Endodermal cell (in vitro differentiated cells): ENCODE data around the gene TCTN2. TPM values are rescaled to one million over a fixed set of nuclear protein-coding genes. Genes with fewer than 3 reads are reported as not detected.

Source experiments
- DNase-seq: peaks from one replicate; pipeline ENCODE4 v3.0.0-alpha.2; 2017
- H3K27ac ChIP-seq: 2 replicates; pipeline ENCODE4 v1.5.1; 2013; ENCODE audit warnings: mild to moderate bottlenecking, low read depth, low read length, moderate library complexity
- H3K27me3 ChIP-seq: 2 replicates; pipeline ENCODE4 v1.6.1; 2013; ENCODE audit warnings: mild to moderate bottlenecking, low read length, moderate library complexity; ENCODE audit not compliant: insufficient read depth, control insufficient read depth, poor library complexity, severe bottlenecking
- H3K36me3 ChIP-seq: 2 replicates; pipeline ENCODE4 v1.7.0; 2013; ENCODE audit warnings: mild to moderate bottlenecking, low read length, moderate library complexity; ENCODE audit not compliant: control insufficient read depth, insufficient read depth
- H3K4me1 ChIP-seq: one replicate; pipeline ENCODE4 v1.7.0; 2013; ENCODE audit warnings: low read length; ENCODE audit not compliant: control insufficient read depth, insufficient read depth
- H3K4me3 ChIP-seq: 2 replicates; pipeline ENCODE4 v1.5.1; 2013; ENCODE audit warnings: mild to moderate bottlenecking, low read length, moderate library complexity
- H3K9ac ChIP-seq: 2 replicates; pipeline ENCODE4 v1.6.1; 2013; ENCODE audit warnings: mild to moderate bottlenecking, low read length, moderate library complexity; ENCODE audit not compliant: poor library complexity, severe bottlenecking; ENCODE audit errors: extremely low read depth
- H3K9me3 ChIP-seq: 2 replicates; pipeline ENCODE4 v1.6.1; 2013; ENCODE audit warnings: mild to moderate bottlenecking, low read length, moderate library complexity; ENCODE audit not compliant: control insufficient read depth
- H3K27ac Mint-ChIP-seq: 2 replicates; pipeline ENCODE4 v1.8.0; 2020; ENCODE audit warnings: mixed read lengths
- H3K27me3 Mint-ChIP-seq: 2 replicates; pipeline ENCODE4 v1.8.0; 2021; ENCODE audit warnings: mild to moderate bottlenecking, mixed read lengths; ENCODE audit not compliant: insufficient read depth
- H3K36me3 Mint-ChIP-seq: 2 replicates; pipeline ENCODE4 v1.8.0; 2020; ENCODE audit warnings: low read depth, mixed read lengths
- H3K4me1 Mint-ChIP-seq: 2 replicates; pipeline ENCODE4 v1.8.0; 2020; ENCODE audit warnings: mixed read lengths
- H3K4me3 Mint-ChIP-seq: 2 replicates; pipeline ENCODE4 v1.8.0; 2020; ENCODE audit warnings: mild to moderate bottlenecking, moderate library complexity, mixed read lengths
- H3K9me3 Mint-ChIP-seq: 2 replicates; pipeline ENCODE4 v1.8.0; 2020; ENCODE audit warnings: mild to moderate bottlenecking, mixed read lengths
- WGBS, 2 experiments: methylation state at CpG; one replicate each; pipeline versions ENCODE4 v1.1.5 to v1.1.7; 2013; ENCODE audit warnings: missing lambda C conversion rate in 2 of 2, mixed read lengths in 1 of 2; ENCODE audit not compliant: insufficient coverage in 1 of 2, insufficient read length in 1 of 2; 5-methylcytosine and 5-hydroxymethylcytosine counted together
- total RNA-seq, 2 donors: library from RNA; stranded (reverse); fragmentation: NEBNext Ultra II Directional in 1 of 2; extraction: Animal tissue kit (Norgen Biotek cat#: 25700) in 1 of 2; gene quantifications; 2 replicates in 1 of 2; 3 replicates in 1 of 2; pipeline ENCODE4 v1.2.1, GENCODE V29; 2021
- TF ChIP-seq, protein P1 (sequence below): fragments of 200-600 bp; sonication (generic); conservative IDR thresholded peaks from 2 replicates; pipeline ENCODE4 v1.5.0; 2021; ENCODE audit warnings: antibody characterized with exemption, mild to moderate bottlenecking

The TCTN2 gene
- total RNA-seq, 2 donors from 2014 or later: 19.2 to 25.6 TPM

DNA sequence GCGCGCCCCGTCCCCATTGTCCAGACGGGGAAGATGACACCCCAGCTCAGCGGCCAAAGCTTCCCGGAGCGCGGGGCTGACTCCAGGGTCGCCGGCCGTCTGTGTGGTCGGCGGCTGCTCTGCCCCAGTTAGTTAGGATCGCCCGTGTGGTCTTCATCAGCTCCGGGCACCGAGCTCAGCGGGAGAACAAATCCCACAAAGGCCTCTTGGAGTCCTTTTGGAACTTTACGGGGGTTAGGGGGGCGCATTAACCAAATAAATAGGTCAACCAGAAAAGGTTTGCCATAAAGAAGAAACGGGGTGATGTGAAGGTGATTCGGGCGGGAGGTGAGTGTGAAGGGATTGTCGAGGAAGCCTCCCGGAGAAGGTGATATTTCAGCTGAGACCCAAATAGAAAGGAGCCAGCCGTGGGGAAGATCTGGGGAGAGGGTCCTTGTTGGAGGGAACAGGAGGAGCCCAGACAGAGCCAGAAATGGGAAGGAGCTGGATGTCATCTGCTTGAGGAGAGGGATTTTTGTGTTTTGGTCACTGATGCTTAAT lies 41.9 kb downstream of the TCTN2 start:
- peak overlapping the region; percentile 91 for H3K27ac Mint-ChIP-seq
- no peaks in the 10 kb centered on the region for H3K9me3 ChIP-seq
- H3K9ac ChIP-seq: peak overlapping the region; percentile 84
- no peaks in the 10 kb centered on the region for H3K27me3 ChIP-seq
- H3K36me3 Mint-ChIP-seq: peaks cover 11% of the 10 kb centered on the region
- no peaks in the 10 kb centered on the region for H3K27me3 Mint-ChIP-seq
- peak overlapping the region; percentile 96 for H3K4me3 Mint-ChIP-seq
- H3K36me3 ChIP-seq: no peaks in the 10 kb centered on the region
- H3K4me3 ChIP-seq: peak overlapping the region; percentile 93
- TF ChIP-seq, protein P1, sequence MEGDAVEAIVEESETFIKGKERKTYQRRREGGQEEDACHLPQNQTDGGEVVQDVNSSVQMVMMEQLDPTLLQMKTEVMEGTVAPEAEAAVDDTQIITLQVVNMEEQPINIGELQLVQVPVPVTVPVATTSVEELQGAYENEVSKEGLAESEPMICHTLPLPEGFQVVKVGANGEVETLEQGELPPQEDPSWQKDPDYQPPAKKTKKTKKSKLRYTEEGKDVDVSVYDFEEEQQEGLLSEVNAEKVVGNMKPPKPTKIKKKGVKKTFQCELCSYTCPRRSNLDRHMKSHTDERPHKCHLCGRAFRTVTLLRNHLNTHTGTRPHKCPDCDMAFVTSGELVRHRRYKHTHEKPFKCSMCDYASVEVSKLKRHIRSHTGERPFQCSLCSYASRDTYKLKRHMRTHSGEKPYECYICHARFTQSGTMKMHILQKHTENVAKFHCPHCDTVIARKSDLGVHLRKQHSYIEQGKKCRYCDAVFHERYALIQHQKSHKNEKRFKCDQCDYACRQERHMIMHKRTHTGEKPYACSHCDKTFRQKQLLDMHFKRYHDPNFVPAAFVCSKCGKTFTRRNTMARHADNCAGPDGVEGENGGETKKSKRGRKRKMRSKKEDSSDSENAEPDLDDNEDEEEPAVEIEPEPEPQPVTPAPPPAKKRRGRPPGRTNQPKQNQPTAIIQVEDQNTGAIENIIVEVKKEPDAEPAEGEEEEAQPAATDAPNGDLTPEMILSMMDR: no peak
- peaks cover 31% of the 10 kb centered on the region for H3K4me1 Mint-ChIP-seq
- 1 to 2% methylated on average over 20 to 26 of the region's 26 CpGs for WGBS, 2 experiments
- H3K4me1 ChIP-seq: peaks cover 2% of the 10 kb centered on the region
- peak; percentile 55 for DNase-seq
- H3K9me3 Mint-ChIP-seq: no peaks in the 10 kb centered on the region
- peak overlapping the region; percentile 66 for H3K27ac ChIP-seq

DNA sequence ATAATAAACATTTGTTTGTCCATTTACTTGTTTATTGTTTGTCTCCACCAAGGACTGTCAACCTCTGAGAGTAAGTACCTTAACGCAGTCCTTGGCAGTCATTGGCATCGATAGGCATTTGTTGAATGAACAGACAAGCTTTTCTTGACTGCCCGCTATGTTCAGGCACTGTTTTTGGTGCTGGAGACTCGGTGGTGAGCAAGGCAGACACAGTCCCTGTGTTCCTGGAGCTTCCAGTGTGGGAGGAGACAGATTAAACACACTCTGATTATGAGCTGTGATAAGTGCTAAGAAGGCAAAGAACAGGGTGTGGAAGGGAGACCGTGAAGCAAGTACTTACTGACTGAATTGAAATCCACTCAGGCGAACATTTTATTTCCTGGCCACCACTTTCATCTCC lies 42.5 kb downstream of the TCTN2 start:
- Mint-ChIP-seq H3K4me1 (peaks cover 31% of the 10 kb centered on the region), H3K4me3 (peak overlapping the region; percentile 96), H3K9me3 (no peaks in the 10 kb centered on the region), H3K27me3 (no peaks in the 10 kb centered on the region), H3K27ac (peak overlapping the region; percentile 91), H3K36me3 (peaks cover 11% of the 10 kb centered on the region)
- TF ChIP-seq, protein P1: no peak
- peak overlapping the region; percentile 93 for H3K4me3 ChIP-seq
- no peaks in the 10 kb centered on the region for H3K36me3 ChIP-seq
- no peak overlapping the region for H3K27ac ChIP-seq
- no peak for DNase-seq
- 65 to 71% methylated on average over 5 to 6 of the region's 6 CpGs for WGBS, 2 experiments
- H3K9me3 ChIP-seq: no peaks in the 10 kb centered on the region
- H3K9ac ChIP-seq: peak overlapping the region; percentile 84
- no peaks in the 10 kb centered on the region for H3K27me3 ChIP-seq
- H3K4me1 ChIP-seq: peaks cover 2% of the 10 kb centered on the region

DNA sequence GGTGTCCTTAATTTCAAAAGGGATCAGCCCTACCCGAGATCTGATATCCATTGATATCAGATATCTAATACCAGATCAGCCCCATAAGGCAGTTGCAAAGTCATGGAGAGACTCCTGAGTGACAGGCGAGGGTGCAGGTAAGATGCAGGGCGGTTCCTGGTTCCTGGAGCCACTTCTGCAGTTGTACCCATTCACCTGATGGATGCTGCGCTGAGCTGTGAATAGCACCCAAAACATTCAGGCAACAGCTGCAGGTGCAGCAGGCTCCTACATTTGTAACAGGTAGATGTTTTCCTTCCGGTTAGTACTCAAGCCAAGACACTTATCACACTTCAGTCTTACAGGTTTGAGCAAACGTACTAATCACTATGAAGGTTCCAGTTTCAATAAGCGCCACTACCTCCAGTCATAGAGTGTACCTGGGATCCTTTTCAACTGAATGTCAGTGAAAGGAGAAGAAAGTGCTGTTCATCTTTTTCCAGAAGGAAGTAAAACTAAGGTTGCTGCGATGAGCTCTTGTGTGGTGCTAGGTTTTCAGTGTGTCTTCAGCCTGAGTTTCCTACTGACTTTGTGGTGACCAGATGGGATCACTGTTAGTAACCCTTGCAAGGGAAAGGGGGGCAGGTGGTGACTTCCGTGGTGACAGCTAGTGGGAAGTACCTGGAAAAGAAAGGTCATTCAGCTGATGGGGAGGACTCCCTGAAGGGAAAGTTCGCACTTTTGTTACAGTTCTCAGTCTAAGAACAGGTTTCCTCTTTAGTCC lies 43.1 kb downstream of the TCTN2 start:
- H3K9me3 ChIP-seq: no peaks in the 10 kb centered on the region
- no peak overlapping the region for H3K9ac ChIP-seq
- 77 to 90% methylated on average over 8 to 10 of the region's 10 CpGs for WGBS, 2 experiments
- Mint-ChIP-seq H3K36me3 (peaks cover 11% of the 10 kb centered on the region), H3K9me3 (no peaks in the 10 kb centered on the region), H3K4me3 (peak overlapping the region; percentile 96), H3K4me1 (peaks cover 33% of the 10 kb centered on the region), H3K27ac (peak overlapping the region; percentile 91), H3K27me3 (no peaks in the 10 kb centered on the region)
- no peak for DNase-seq
- no peaks in the 10 kb centered on the region for H3K27me3 ChIP-seq
- peak overlapping the region; percentile 93 for H3K4me3 ChIP-seq
- no peak overlapping the region for H3K27ac ChIP-seq
- TF ChIP-seq, protein P1: no peak
- no peaks in the 10 kb centered on the region for H3K36me3 ChIP-seq
- peaks cover 2% of the 10 kb centered on the region for H3K4me1 ChIP-seq
